ENCODE data around the gene ACTN4.

ACTN4 gene

DNA sequence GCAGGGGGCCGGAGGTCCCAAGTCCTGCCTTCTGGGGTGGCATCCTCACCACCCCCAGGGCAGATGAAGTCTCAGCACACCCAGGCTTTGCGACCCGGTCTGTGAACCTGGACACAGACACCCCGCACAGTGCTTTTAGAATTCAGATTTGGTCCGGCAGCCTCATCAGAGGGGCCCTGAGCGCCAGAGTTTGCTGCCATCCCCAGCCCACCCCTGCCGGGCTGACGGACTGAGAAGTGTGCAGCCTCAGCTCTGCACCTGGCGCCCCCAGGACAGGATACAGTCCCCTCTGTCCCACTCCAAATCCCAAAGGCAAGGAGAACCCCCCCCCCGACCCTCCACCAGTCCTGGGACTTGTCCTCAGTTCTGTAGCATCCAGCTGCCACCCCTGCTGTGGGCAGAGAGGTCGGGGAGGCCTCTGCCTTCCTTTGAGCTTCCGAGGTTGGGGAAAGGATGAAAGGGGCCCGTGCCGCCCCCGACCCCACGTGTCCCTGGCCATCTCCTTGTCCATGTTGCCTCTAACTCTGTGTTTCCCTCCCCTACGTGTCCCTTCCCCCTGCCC lies 79.9 kb downstream of the ACTN4 start:
- TF ChIP-seq ZNF274 (IDR thresholded peaks at IDR 0.05; ENCODE audit: low read depth, low read length): no peak
- no peak overlapping the region for H3K4me3 ChIP-seq (ENCODE audit: low read length)

DNA sequence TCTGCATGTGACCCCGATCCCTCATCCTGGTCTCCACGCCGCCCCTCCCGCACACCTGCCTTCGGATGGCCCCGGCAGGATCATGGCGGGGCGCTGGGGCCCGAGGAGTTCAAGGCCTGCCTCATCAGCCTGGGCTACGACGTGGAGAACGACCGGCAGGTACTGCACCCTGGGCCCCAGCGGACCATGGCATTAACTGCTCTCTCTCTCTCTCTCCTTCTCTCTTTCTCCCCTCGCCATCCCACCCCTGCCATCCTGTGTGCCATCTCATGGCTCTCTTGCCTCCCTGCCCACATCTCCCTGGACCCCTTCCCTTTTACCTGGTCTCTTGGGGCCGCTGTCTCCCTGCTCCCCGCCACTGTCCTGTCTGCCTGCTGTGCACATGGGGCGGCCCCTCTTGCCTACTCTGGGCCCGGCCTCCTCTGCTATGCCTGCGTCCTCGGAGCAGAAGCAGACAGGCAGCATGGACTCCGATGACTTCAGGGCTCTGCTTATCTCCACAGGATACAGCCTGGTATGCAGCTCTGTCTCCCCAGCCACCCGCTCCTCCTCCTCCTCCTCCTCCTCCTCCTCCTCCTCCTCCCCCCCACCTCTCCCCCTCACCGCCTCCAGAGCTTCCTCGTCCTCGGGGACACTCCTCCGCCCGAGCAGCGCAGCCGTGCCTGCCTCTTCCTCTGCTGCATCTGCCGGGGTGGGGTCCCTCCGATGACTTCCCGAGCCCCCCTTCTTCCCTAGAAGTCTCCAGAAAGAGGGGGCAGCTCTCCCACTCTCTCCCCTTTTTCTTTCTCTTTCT lies 80.6 kb downstream of the ACTN4 start:
- H3K4me3 ChIP-seq (ENCODE audit: low read length): no peak overlapping the region
- TF ChIP-seq ZNF274 (IDR thresholded peaks at IDR 0.05; ENCODE audit: low read depth, low read length): no peak

DNA sequence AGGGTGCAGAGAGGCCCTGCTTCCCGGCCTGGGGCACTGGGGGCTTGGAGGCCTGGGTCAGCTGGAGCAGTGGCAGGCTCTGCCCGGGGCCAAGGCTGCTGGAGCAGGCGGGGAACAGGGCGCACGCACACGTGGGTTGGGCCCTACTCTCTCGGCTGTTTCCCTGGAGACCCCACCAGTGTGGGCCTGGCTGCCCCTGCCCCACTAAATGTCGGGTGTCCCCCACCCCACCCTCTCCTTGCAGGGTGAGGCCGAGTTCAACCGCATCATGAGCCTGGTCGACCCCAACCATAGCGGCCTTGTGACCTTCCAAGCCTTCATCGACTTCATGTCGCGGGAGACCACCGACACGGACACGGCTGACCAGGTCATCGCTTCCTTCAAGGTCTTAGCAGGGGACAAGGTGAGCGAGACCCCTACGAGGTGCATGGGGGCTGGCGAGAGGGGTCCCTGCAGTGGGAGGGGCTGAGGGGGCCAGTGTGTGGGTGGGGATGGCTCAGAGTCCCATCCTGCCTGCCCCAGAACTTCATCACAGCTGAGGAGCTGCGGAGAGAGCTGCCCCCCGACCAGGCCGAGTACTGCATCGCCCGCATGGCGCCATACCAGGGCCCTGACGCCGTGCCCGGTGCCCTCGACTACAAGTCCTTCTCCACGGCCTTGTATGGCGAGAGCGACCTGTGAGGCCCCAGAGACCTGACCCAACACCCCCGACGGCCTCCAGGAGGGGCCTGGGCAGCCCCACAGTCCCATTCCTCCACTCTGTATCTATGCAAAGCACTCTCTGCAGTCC lies 81.5 kb downstream of the ACTN4 start:
- H3K4me3 ChIP-seq (ENCODE audit: low read length): no peak overlapping the region
- TF ChIP-seq ZNF274 (IDR thresholded peaks at IDR 0.05; ENCODE audit: low read depth, low read length): no peak

DNA sequence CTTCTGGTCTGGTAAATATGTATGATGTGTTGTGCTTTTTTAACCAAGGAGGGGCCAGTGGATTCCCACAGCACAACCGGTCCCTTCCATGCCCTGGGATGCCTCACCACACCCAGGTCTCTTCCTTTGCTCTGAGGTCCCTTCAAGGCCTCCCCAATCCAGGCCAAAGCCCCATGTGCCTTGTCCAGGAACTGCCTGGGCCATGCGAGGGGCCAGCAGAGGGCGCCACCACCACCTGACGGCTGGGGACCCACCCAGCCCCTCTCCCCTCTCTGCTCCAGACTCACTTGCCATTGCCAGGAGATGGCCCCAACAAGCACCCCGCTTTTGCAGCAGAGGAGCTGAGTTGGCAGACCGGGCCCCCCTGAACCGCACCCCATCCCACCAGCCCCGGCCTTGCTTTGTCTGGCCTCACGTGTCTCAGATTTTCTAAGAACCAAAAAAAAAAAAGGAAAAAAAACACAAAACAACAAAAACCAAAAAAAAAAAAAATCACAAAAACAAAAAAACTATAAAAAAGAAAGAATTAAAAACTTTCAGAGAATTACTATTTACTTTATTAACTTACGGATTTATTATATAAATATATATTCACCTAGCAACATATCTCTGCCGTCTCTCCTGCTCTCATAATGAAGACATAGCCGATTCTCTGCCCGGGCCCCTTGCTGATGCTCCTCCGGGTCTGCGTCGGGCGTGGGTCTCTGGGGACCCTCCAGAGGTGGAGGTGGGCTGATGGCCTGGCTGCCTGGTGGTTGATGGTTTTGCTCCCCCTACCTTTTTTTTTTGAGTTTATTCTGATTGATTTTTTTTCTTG lies 82.4 kb downstream of the ACTN4 start:
- no peak overlapping the region for H3K4me3 ChIP-seq (ENCODE audit: low read length)
- no peak for TF ChIP-seq ZNF274 (IDR thresholded peaks at IDR 0.05; ENCODE audit: low read depth, low read length)

DNA sequence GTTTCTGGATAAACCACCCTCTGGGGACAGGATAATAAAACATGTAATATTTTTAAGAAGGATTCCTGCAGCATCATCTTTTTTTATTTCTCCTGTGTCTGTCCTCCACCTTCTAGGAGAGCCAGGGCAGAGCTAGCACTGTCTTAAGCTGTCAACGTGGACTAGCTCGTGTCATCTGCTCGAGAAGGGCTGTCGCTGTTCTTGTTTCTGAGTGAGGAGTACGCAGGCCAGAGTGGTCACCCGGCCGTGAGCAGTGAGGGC lies 83.0 kb downstream of the ACTN4 start:
- H3K4me3 ChIP-seq (ENCODE audit: low read length): no peak overlapping the region
- no peak for TF ChIP-seq ZNF274 (IDR thresholded peaks at IDR 0.05; ENCODE audit: low read depth, low read length)

DNA sequence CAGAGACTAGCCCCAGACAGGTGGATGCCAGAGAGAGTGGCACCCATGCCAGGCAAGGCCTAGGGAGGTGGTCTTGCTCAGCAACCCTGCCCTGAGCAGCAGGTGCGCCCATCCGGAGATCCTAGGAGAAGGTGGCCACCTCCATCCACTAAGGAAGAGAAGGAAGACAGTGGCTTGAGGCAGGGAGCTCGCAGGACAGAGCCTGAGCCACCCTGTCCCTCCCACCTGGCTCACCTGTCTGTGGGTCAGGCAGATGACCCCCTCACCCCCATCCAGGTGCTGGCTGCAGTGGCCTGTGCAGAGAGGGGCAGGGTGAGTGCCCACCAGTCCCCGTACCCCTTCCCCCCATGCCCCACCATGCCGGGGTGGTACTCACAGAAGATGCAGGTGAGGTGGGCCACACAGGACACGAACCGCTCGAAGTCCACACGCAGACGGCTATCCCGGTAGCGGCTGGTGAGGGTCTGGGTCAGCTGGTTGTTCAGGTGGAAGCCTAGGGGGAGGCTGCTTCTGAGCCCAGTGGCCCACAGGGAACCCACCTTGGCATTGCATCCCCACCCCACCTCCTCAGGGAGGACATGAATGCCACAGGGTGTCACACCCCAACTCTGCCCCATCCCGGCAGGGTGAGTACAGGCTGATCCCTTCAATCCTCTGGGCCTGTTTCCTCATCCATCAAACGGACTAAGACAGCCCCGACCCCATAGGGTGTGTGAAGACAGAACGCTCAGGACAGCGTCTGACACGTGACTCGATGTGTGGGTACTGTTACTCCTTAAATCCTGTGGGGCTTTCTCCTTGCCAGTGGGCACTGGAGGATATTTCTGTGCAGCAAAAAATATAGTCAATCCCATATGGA lies 83.5 kb downstream of the ACTN4 start:
- no peak for TF ChIP-seq ZNF274 (IDR thresholded peaks at IDR 0.05; ENCODE audit: low read depth, low read length)
- no peak overlapping the region for H3K4me3 ChIP-seq (ENCODE audit: low read length)

DNA sequence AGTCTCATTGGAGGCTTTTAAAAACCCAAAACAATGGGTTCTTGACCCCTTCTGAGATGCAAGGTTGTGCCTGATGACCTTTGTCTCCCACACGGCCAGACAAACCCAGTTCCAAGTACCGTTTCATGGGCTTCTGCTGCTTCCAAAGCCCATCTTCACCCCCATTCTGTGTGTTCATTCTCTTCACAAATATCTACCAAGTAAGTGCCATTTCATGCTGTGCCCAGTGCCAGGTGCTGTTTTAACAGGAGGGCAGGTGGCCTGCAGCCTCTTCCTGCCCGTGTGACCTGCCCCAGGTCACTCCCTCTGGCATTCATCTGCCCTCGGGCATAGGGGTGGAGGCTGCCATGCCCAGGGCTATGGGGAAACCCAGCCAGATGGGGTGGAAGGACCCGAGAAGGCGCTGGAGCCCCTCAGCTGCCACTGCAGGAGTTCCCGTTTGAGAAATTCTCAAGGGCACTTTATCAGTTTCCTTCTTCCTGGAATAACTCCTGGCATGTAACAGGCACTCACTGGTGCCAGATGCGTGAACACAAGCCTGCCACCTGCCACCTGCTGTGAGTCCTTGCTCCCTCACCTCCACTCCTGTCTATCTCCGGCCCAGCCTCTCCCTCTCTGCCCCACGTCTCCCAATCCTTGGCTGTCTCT lies 84.3 kb downstream of the ACTN4 start:
- no peak overlapping the region for H3K4me3 ChIP-seq (ENCODE audit: low read length)
- TF ChIP-seq ZNF274 (IDR thresholded peaks at IDR 0.05; ENCODE audit: low read depth, low read length): no peak

DNA sequence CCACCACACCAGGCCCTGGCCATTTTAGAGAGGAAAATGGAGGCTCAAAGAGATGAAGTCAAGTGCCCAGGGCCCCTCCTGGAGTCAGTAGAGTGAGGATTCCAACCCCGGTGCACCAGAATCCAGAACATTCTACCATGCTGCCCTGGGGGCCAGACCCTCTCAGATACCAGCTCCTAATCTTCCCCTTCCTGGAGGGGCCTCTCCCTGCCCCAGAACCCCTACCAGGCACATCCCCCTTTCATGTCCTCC lies 85.7 kb downstream of the ACTN4 start:
- H3K4me3 ChIP-seq (ENCODE audit: low read length): no peak overlapping the region
- TF ChIP-seq ZNF274 (IDR thresholded peaks at IDR 0.05; ENCODE audit: low read depth, low read length): no peak

DNA sequence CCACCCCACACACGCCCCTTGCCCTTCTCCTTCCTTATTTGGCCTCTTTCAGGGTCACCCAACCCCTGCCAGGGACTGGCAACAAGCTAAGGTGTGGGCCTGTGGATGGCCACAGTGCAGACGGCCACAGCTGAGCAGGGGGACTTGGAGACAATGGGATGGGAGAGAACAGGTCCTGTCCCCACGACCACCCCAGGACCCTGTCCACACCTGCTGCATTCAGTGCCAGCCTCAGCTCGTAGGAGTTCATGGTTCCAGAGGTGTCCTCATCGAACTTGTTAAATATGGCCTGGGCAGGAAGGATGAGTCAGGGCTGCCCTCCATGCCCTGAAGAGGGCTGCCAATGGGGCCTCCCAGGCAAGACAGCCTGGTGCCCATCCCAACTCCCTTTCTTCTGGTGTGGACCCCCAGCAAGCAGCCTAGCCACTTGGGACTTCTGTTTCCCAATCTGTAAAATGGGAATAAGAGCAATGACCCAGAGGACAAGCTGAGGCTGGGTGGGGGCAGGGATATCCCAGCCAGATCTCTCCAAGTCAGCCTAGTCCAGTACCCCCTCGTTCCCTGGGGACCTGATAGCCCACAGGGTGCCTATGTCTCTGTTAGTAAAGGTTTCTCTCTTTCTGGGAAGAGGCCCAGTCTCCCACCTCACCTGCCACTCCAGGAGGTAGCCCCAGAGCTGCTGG lies 86.2 kb downstream of the ACTN4 start:
- H3K4me3 ChIP-seq (ENCODE audit: low read length): no peak overlapping the region

DNA sequence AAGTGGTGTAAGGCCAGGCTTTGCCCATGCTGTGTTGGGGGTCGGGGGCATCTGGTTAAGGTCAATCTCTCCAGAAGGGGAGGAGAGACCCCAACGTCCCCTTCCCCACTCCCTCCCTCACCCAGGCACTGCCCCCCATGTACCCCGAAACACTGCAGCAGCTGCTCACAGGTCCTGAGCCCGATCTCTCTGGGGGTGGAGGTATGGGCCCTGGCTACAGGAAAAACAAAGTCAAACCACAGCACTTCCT lies 86.7 kb downstream of the ACTN4 start:
- H3K4me3 ChIP-seq (ENCODE audit: low read length): no peak overlapping the region; the same call in 1 of the 2 replicates
- no peak for TF ChIP-seq ZNF274 (IDR thresholded peaks at IDR 0.05; ENCODE audit: low read depth, low read length)

More for the DNA sequence above, 86.2 kb downstream of the ACTN4 start:
- TF ChIP-seq ZNF274 (IDR thresholded peaks at IDR 0.05; ENCODE audit: low read depth, low read length): no peak

DNA sequence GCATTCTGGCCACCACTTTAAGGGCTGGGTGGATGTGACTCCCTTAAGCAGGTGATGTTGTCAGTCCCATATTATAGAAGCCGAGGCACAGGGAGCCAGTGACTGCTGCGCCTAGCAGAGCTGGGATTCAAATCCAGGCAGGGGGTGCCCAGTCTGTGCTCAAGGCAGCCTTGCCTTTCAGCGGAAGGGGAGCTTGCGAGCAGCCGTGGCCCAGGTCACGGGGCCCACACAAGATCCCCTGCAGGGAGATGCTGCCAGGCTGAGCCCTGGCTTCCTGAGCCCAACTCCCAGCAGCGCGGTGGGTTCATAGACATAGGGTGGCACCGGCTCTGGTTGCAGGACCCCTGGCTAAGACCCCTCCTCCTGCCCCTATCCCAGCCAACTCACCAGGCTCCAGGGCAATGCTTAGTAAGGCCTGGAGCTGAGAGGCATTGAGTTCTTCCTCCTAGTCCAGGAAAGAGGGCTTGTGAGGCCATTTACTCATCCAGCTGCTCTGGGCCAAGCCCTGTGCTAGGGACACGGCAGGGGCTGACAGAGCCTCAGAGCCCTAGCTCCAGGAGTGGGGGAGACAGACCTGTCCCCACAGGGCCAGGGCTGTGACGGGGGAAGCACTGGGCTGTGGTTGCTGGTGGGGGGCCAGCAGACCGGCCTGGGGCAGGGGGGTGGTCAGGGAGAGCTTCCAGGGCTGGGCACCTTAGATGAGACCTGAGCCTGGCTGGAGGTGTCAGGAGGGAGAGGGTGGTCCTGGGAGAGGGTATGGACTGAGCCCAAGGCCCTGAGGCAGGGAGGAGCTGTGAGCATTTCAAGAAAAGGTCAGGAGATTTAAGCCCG lies 87.2 kb downstream of the ACTN4 start:
- no peak for TF ChIP-seq ZNF274 (IDR thresholded peaks at IDR 0.05; ENCODE audit: low read depth, low read length)
- H3K4me3 ChIP-seq (ENCODE audit: low read length): peak overlapping the region; percentile 51; the same call in 1 of the 2 replicates

DNA sequence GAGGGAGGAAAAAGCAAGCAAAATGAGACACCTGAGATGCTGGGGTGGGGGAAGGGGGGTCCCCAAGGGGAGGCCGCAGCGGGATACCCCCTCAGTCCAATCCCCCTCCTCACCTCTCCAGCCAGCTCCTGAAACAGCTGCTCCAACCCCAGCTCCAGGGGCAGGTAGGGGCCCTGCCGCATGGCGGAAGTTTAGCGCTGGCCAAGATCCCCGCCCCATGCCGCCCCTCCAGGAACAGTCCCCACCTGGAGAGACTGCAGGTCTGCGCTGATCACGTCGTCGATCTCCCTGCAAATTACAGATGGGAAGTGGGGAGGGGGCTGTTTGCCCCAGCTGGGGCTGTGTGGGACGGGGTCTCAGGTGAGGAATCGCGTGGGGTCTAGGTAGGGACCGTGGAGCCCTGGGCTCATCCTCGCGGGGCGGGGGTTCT lies 87.8 kb downstream of the ACTN4 start:
- peak overlapping the region; percentile 51; the same call in 1 of the 2 replicates for H3K4me3 ChIP-seq (ENCODE audit: low read length)
- no peak for TF ChIP-seq ZNF274 (IDR thresholded peaks at IDR 0.05; ENCODE audit: low read depth, low read length)
